Measurements from ENCODE around the gene RMI2. TPM values are rescaled to one million over a fixed set of nuclear protein-coding genes. Genes with fewer than 3 reads are reported as not detected.

Gene RMI2
- total RNA-seq, 1 donor from 2014 or later, result 32.5 TPM

DNA sequence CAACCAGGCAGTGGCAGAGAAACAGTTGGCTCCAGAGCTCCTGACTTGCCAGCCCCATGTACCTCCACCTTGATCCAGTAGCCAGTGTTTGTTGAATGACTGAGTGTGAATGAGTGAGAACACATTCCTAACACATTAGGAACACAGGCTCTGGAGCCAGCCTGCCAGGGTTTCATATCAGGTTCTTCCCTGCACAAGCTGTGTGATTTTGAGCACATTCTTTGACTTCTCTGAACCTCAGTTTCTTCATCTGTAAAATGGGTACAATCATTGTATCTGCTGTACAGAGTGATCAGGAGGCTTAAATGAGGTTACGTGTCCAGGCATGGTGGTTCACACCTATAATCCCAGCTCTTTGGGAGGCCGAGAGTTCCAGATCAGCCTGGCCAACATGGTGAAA lies 13.3 kb upstream of the RMI2 start:
- Mint-ChIP-seq H3K9me3 (ENCODE audit: low read depth) (no peaks in the 10 kb centered on the region), H3K27me3 (no peaks in the 10 kb centered on the region), H3K4me1 (ENCODE audit: low read depth) (peaks cover 4% of the 10 kb centered on the region), H3K27ac (no peak overlapping the region), H3K4me3 (ENCODE audit: low read depth) (no peak overlapping the region), H3K36me3 (ENCODE audit: insufficient read depth) (peaks cover 3% of the 10 kb centered on the region)
- TF ChIP-seq, protein P1, sequence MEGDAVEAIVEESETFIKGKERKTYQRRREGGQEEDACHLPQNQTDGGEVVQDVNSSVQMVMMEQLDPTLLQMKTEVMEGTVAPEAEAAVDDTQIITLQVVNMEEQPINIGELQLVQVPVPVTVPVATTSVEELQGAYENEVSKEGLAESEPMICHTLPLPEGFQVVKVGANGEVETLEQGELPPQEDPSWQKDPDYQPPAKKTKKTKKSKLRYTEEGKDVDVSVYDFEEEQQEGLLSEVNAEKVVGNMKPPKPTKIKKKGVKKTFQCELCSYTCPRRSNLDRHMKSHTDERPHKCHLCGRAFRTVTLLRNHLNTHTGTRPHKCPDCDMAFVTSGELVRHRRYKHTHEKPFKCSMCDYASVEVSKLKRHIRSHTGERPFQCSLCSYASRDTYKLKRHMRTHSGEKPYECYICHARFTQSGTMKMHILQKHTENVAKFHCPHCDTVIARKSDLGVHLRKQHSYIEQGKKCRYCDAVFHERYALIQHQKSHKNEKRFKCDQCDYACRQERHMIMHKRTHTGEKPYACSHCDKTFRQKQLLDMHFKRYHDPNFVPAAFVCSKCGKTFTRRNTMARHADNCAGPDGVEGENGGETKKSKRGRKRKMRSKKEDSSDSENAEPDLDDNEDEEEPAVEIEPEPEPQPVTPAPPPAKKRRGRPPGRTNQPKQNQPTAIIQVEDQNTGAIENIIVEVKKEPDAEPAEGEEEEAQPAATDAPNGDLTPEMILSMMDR (IDR thresholded peaks at IDR 0.05; ENCODE audit: unreplicated experiment), result no peak
- no peak for DNase-seq (ENCODE audit: low spot score, unreplicated experiment)

DNA sequence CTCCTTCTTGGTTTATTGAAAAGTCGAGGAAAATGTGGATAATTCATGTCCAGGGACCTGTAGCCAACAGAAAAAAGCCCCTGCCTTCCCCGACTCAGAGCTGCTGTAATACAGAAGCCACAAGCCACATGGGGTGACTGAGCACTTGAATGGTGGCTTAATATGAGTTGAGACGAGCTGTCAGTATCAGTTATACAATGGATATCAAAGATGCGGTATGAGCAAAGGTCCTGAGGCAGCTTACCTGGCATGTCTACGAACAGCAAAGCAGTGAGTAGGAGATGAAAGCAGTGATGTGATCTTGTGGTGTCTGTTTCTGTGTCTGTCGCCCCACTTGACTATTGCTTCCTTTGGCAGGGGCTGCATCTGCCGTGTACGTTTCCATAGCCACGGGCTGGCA lies 12.2 kb upstream of the RMI2 start:
- Mint-ChIP-seq H3K9me3 (ENCODE audit: low read depth) (no peaks in the 10 kb centered on the region), H3K4me3 (ENCODE audit: low read depth) (no peak overlapping the region), H3K27me3 (no peaks in the 10 kb centered on the region), H3K36me3 (ENCODE audit: insufficient read depth) (peaks cover 5% of the 10 kb centered on the region), H3K27ac (no peak overlapping the region), H3K4me1 (ENCODE audit: low read depth) (peaks cover 4% of the 10 kb centered on the region)
- DNase-seq (ENCODE audit: low spot score, unreplicated experiment), result no peak
- TF ChIP-seq, protein P1 (IDR thresholded peaks at IDR 0.05; ENCODE audit: unreplicated experiment), result no peak

DNA sequence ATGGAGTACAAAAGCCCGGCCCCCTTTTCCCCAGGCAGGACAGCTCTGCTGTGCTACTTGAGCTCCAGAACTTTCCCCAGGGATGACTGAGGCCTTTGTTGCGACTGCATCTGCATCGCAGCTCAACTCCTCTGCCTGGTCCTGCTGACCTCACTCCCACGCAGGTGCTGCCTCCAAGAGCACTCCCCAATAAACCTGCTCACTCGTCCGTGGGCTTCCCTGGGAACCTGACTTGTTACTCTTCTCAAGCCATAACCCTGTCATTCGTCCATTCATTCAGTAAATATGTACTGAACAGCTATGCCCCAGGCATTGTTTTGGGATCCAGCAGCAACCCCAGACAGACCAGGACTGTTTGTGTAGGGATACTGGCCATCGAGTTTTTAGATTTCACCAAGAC lies 11.6 kb upstream of the RMI2 start:
- DNase-seq (ENCODE audit: low spot score, unreplicated experiment), result no peak
- no peaks in the 10 kb centered on the region for H3K27me3 Mint-ChIP-seq
- H3K36me3 Mint-ChIP-seq (ENCODE audit: insufficient read depth), result peaks cover 5% of the 10 kb centered on the region
- H3K4me1 Mint-ChIP-seq (ENCODE audit: low read depth), result peaks cover 4% of the 10 kb centered on the region
- H3K4me3 Mint-ChIP-seq (ENCODE audit: low read depth), result no peak overlapping the region
- no peak overlapping the region for H3K27ac Mint-ChIP-seq
- TF ChIP-seq, protein P1 (IDR thresholded peaks at IDR 0.05; ENCODE audit: unreplicated experiment), result no peak
- no peaks in the 10 kb centered on the region for H3K9me3 Mint-ChIP-seq (ENCODE audit: low read depth)

DNA sequence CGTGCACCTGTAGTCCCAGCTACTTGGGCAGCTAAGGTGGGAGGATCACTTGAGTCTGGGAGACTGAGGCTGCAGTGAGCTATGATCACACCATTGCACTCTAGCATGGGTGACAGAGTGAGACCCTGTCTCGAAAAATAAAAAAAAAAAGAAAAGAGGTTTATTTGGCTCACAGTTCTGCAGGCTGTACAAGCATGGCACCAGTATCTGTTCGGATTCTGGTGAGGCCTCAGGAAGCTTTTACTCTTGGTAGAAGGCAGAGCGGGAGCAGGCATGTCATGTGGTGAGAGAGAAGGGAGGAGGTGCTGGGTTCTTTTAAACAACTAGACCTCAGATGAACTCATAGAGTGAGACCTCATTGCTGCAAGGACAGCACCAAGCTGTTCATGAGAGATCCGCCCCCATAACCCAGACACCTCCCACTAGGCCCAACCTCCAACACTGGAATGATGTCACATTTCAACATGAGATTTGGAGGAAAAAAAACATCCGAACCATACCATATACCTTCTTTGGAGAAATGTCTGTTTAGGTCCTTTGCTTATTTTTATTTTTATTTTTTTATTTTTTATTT lies 10.3 kb upstream of the RMI2 start:
- TF ChIP-seq, protein P1 (IDR thresholded peaks at IDR 0.05; ENCODE audit: unreplicated experiment), result no peak
- Mint-ChIP-seq H3K36me3 (ENCODE audit: insufficient read depth) (peaks cover 5% of the 10 kb centered on the region), H3K9me3 (ENCODE audit: low read depth) (no peaks in the 10 kb centered on the region), H3K27me3 (no peaks in the 10 kb centered on the region), H3K27ac (no peak overlapping the region), H3K4me1 (ENCODE audit: low read depth) (no peaks in the 10 kb centered on the region), H3K4me3 (ENCODE audit: low read depth) (no peak overlapping the region)
- DNase-seq (ENCODE audit: low spot score, unreplicated experiment), result no peak

DNA sequence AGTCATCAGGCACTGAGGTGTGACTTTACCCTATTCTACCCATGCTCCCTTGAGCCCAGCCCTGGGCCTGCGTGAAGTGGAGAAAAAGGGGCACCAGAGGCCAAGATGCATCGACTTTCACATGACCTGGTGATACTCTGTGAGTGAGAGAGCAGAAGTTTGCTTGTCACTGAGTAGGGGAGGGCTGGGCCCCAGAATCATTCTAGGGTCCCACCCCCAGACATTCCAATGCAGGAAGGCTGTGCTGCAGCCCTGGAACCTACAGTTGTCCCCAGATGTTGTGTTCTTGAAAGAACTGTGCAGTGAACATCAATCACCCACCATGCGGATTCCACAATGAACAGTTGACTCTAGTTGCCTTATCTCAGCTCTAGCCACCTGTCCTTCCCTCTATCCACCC lies 6.2 kb upstream of the RMI2 start:
- H3K9me3 Mint-ChIP-seq (ENCODE audit: low read depth), result no peaks in the 10 kb centered on the region
- no peaks in the 10 kb centered on the region for H3K27me3 Mint-ChIP-seq
- no peaks in the 10 kb centered on the region for H3K4me1 Mint-ChIP-seq (ENCODE audit: low read depth)
- TF ChIP-seq, protein P1 (IDR thresholded peaks at IDR 0.05; ENCODE audit: unreplicated experiment), result no peak
- DNase-seq (ENCODE audit: low spot score, unreplicated experiment), result no peak
- H3K4me3 Mint-ChIP-seq (ENCODE audit: low read depth), result no peak overlapping the region
- peaks cover 5% of the 10 kb centered on the region for H3K36me3 Mint-ChIP-seq (ENCODE audit: insufficient read depth)
- H3K27ac Mint-ChIP-seq, result no peak overlapping the region

Data from progenitor cell of endocrine pancreas (in vitro differentiated cells).